GM18507 (cell line): ENCODE measurements around the gene HORMAD2.

Source experiments
- DNase-seq: peaks from one replicate; pipeline ENCODE4 v3.0.0; 2011; ENCODE audit warnings: low read depth; ENCODE audit not compliant: insufficient read length; ENCODE audit errors: extremely low spot score
- FAIRE-seq: peaks from 2 replicates; lab custom pipeline; 2011; peaks lifted over from hg19 to GRCh38; lab: Jason Lieb, UNC

HORMAD2 gene

GRCh38 chr22:30219049-30219654, 138.9 kb downstream of the HORMAD2 start:
- no peak for DNase-seq
- FAIRE-seq = no peak

- no peak for FAIRE-seq
- no peak for DNase-seq
Measured at GRCh38 chr22:30219668-30220278, 139.5 kb downstream of the HORMAD2 start.

GRCh38 chr22:30220338-30221012, 140.2 kb downstream of the HORMAD2 start:
- FAIRE-seq (no peak), DNase-seq (no peak)

- FAIRE-seq (peak; percentile 72), DNase-seq (peak; percentile 39)
Measured at GRCh38 chr22:30221121-30221992, 141.1 kb downstream of the HORMAD2 start.

GRCh38 chr22:30222321-30222720, 142.1 kb downstream of the HORMAD2 start:
- DNase-seq = no peak
- no peak for FAIRE-seq

- no peak for DNase-seq
- FAIRE-seq = no peak
Measured at GRCh38 chr22:30223303-30223702, 143.0 kb downstream of the HORMAD2 start.

GRCh38 chr22:30224161-30224857, 144.0 kb downstream of the HORMAD2 start:
- no peak for DNase-seq
- peak; percentile 31 for FAIRE-seq

- no peak for FAIRE-seq
Measured at GRCh38 chr22:30225220-30225927, 145.1 kb downstream of the HORMAD2 start.

GRCh38 chr22:30226192-30226832, 146.0 kb downstream of the HORMAD2 start:
- FAIRE-seq = no peak
- no peak for DNase-seq

More at GRCh38 chr22:30225220-30225927, 145.1 kb downstream of the HORMAD2 start:
- no peak for DNase-seq
